Suprapubic skin (tissue), 4 donors: Measurements from ENCODE around the gene NUMA1.

ENCODE experiments used
- CTCF ChIP-seq, 2 donors: fragments of 200-600 bp in 1 of 2; fragments of 450-650 bp in 1 of 2; sonication (generic) in 1 of 2; IDR thresholded peaks; one replicate each; pipeline ENCODE4 v1.5.1; 2016 to 2019; ENCODE audit warnings: antibody characterized with exemption in 2 of 2, mild to moderate bottlenecking in 1 of 2, moderate library complexity in 1 of 2
- EP300 ChIP-seq: sonication (generic); formaldehyde crosslinking; IDR thresholded peaks from one replicate; pipeline ENCODE4 v1.6.1; 2017; ENCODE audit warnings: antibody characterized with exemption
- POLR2A ChIP-seq, 2 donors: fragments of 450-650 bp; IDR thresholded peaks; one replicate each; pipeline ENCODE4 v1.6.1; 2017; ENCODE audit warnings: antibody characterized with exemption in 2 of 2, mild to moderate bottlenecking in 2 of 2, moderate library complexity in 2 of 2
- POLR2AphosphoS5 ChIP-seq, 3 donors: sonication (generic); formaldehyde crosslinking; IDR thresholded peaks; one replicate each; pipeline ENCODE4 v1.6.1; 2017; ENCODE audit warnings: antibody characterized with exemption in 3 of 3

GRCh38 chr11:72081184-72081644 lies 872 bp upstream of the NUMA1 start:
- TF ChIP-seq POLR2AphosphoS5 (IDR thresholded peaks at IDR 0.05): no peak
- no peak for TF ChIP-seq CTCF (IDR thresholded peaks at IDR 0.05)
- no peak for TF ChIP-seq POLR2A (IDR thresholded peaks at IDR 0.05)
- no peak for TF ChIP-seq EP300
